ENCODE data around the gene NCOA4.
"Not testable (repeated sequence)": the region's sequence is repeated elsewhere in the genome, so short reads cannot be mapped to it uniquely, and the experiment has no call there.

The NCOA4 gene

DNA sequence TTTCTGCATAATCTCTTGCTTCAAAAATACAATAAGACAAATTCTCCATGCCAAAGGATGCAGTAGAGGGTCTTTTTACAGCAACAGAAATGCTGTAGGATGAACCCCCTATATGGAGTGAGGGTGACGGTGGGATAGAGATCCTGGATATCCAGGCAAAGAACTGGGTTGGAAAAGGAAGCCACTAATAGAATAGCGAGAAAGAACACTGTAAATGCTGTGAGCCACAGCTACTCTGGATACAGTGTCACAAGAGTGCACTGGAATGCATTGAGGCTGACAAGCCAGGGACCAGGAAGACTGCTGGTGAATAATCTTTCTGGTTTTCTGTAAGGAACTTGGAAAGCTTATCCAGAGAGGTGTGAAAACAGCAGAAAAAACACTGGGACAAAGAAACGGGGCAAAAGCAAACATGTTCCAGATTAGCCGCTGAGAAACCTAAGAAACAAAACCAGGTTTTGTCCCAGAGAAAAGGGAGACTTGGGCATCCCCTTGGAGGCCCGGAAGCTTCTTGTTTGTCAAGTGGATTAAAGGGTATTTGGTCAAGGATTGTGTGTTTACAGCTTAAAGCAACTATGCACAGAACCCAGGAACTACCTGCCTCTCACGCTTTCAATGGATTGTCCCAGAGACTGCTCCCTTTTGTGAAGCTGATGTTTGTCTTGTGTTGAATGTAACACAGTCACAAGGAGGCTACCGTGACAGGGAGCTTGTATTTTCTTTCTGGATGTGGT is 21.8 kb upstream of the NCOA4 start:
- no peak for DNase-seq

DNA sequence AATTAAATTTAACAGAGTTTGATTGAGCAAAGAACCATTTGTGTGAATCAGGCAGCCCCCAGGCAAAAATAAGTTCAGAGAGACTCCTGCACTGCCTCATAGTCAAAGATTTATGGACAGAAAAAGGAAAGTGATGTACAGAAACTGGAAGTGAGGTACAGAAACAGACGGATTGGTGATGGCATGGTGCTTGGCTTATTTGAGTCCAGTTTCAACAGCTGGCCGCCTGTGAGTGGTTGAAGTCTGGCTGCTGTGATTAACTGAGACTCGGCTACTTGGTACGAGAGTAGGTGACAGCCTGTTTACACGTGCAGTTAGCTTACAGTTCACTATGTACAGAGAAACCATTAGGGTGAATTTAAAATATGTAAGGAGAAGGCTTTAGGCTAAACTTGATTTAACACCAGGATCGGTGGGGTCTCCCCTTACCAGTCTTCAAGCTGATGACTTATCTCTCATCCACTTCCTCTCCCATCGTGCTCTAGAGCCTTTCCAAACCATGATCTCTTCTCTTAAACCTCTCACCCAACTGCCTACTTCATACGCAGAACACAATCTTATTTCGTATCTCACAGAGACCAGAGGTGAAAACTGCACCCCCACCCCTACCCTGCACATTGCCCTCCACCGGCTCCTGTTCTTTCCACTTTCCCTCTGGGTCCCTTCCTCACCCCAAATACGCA is 20.7 kb upstream of the NCOA4 start:
- no peak for DNase-seq

GRCh38 chr10:46049497-46049831 is 19.0 kb upstream of the NCOA4 start:
- not testable (repeated sequence) for DNase-seq

- DNase-seq: no peak
These were observed 17.7 kb upstream of the NCOA4 start for GRCh38 chr10:46048152-46048551.

- DNase-seq: no peak
These were observed 15.8 kb upstream of the NCOA4 start, which contains the start of gene MSMB for GRCh38 chr10:46046261-46046660. MSMB (minus strand) TSS chr10:46046269; CDS start chr10:46046237, 32 bp downstream.

DNA sequence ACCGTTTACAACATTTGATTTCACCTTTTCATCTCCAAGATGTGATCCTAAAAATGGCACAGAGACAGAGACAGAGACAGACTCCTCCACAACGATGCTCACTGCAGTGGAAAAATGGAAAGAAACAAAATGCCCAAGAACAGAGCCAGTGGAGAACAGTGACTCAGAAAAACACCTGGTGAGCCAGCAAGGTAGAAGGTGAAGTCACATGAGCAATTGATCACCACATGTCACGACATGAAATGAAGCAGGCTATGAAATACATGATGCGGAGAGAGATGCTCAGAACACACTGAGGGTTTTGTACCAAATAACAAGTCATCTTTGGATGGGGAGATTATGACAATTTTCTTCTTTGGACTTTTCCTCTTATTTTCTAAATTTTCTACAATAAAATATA is 12.1 kb upstream of the NCOA4 start:
- DNase-seq: no peak

GRCh38 chr10:46040004-46040403 is 9.6 kb upstream of the NCOA4 start:
- no peak for DNase-seq

DNA sequence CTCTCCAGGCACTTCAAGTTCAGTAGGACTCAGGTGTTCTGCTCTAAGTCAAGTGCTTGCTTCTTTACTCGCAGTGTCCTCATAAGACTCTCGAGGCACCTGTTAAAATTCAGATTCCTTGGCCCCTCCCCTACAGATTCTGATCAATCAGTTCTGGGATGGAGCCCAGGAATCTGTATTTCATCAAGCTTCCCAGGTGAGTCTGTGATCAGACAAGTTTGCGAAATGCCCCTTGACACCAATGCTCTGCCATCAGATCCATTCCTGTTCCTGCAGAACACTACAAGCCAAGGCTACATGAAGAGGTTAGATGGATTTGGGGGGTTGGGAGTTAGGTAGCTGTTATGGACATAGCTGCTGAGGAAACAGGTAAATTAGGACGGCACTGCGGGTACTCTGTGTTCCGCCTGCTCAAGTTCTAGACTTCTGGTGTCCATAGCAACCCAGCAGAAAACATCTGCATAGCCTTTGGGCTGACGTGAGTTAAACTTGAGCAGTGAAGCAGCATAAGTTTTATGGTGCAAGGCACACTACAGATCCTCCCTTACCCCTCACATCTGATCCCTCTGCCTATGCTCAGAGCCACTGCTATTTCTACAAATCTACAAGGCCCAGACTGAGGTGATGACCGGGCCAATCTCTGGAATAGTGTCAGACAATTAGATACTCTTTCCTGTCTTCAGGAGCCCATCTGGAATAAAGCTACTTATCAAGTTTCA is 6.8 kb upstream of the NCOA4 start:
- DNase-seq: no peak

GRCh38 chr10:46035923-46036849 is 5.8 kb upstream of the NCOA4 start:
- DNase-seq: no peak

DNA sequence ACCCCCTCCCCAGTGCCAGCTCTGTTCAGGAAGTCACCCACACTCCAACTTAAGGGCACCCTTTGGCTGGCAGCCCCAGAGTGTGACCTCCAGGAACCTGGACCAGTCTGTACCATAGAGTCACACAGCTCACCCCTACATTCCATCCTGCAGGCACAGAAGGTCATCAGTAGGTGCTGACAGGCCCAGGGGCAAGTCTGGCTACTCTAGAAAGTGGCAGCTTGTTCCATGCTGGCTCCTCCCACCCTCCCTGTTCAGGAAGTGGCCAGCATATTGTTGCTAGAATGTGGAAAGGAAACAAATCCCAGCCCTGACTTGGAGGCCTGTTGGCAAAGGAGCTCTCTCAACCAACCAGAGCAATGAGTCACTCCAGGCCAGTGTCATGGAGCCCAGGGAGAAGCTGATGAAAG is 3.2 kb upstream of the NCOA4 start:
- no peak for DNase-seq

DNA sequence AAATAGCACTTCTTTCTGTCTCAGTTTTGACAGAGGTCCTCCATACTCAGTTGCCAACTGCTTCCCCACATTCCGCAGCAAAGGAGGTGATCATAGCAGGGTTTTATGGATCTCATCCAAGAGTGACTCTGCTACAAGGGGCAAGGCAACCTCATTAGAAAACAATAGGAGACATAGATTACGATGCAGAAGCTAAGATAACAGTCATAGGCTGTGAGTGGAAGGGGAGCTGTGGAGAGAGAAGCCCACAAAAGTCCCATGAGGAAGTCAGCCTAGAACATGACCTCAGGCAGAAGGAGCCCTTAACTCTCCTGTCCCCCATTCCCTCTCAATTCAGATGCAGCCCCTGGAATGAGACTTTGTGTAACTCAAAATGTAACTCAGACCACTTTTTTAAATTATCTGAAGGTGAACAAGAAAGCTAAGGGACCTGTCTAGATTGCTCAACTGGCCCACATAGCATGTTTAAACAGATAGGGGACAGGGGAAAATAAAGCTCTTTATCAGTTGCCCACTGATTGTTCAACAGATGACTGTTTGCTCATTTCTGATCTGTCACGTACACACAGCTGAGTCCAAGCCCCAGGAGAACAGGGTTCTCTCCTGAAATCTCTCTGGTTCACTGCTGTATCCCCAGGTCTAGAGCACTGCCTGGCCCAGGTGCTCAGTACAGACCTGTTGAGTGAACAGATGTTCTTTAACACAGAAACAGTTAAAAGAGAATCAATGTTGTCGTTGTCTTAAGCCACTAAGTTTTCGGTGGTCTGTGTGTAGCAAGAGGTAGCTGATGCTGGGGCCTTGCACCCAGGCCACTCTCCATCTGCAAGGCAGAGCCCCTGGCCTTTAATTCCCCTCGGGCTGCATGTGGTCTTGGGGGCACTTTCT is 1.5 kb upstream of the NCOA4 start:
- DNase-seq: no peak

DNA sequence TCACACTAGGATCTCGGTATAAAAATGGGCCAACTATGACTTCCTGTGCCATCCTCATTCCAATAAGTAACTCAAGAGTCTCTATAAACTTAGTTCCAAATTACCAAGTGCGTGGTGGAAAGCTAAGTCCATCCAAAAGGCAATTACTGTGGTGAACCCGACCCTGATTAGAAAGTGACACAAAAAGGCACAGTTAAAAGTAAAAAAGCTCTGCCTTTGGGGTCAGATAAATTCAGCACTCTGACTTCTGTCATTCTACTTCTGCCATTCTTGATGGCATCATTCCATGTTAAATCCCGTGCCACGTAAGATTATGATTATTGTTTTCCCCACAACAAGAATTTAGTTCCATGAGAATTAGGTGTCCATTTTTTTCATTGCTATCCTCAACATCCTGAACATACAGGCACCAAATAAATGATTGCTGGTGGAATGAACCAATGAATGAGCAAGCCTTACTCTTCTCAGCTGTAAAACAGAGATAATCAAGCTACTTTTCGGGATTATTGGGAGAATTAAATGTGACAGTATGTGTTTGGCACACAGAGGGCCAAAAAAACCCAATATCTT is 877 bp downstream of the NCOA4 start:
- no peak for DNase-seq

DNA sequence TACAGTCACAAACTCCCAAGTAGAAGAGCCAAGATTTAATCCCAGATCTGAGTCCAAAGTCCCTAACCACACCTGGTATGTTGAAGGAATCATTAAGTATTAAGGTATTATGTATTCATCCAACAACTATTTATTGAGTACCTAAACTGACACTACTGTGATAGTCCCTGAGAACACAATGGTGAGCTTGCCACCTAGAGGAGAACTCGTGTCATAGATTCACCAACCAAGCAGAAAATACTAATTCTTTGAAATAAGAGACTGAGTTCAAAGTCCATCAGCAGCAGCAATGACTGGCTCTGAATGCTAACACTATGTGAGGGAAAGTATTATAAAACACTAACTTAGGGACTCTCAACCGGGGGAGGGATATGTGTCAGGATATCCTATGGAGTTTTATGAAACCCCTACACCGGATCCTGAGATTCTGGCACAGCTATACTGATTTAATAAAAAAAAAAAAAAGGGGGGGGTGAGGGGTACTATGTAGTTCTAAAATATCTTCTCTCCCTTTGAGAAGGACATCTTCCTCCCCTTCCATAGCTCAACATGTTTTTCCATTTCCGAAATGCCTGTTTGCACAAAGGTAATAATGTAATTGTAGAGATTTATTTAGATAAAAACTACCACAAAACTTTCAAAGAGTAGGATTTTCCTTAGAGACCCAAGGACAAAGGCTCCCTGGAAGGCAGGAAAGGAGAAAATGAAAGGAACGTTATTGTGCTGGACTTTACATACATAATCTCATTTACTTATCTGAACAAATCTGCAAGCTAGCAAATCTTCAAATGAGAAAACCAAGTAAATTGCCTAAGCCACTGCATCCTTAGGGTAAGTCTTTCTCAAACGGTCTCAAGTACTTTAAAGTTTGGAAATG is 1.6 kb downstream of the NCOA4 start:
- no peak for DNase-seq

DNA sequence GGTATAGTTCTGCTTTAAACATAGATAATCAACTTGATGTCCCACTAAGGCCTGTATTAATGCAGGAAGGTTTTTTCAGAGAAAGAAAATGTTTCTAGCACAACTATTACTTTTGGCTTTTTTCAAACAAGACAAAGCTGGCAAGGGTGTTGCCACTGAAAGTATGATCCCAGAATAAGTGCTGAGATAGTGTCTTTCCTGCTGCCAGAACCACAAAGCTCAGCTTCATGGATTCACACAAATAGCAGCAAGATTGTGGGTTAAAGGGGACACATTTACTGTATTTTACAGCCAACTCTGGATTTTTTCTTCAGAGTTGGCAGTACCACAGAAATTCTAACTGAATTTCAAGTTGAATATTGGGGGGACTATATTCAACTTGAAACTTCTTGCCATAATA is 4.3 kb downstream of the NCOA4 start:
- DNase-seq: no peak

DNA sequence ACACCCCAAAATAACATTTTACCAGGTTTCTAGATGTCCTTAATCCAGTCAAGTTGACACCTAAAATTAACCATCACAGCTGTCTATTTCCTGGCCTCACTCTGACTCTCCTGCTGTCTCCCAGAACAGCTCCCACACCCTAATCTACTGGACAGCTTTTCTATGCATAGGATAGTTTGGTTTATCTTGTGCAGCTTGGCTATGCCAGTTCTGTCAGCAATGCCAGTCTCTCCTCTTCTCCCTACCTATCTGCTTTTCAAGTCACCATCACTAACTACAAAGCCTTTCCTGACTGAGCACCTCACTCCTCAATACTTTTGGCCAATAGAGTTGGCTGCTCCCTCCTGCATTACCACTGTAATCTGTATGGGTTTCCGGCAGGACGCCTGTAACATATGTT is 5.0 kb downstream of the NCOA4 start:
- no peak for DNase-seq

GRCh38 chr10:46024948-46025347 is 5.5 kb downstream of the NCOA4 start:
- DNase-seq: no peak

DNA sequence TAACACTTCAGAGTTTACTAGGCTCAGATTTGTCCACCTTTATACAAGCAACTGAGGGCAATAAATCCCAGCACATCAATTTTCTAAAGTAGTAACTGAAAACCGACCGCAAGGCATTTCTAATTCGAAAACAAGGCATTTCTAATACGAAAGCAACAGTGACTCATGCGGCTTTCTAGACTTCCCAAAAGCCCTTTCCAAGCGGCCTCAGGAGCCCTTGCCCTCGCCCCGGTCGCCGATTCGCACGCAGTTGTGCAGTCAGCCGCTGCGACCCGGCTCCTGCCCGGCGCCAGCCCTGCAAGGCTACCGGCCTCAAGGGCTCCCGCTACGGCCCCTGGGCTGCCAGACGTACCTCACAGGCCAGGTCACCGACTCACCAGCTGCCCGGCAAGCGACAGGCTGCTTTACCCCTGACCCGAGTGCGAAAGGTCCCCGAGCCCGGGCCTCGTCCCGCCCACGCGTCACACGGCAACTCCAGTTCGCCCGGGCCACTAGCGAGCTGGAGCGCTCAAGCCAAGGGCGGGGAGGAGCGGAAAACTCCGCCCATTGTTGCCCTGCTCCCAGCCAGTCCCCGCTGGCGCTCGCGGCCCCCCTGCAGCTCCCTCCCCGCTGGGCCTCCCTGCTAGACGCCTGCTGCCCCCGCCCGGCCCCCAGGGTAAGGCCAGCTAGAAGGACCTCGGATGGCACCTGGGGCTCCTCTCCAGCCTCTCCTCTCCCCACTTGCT is 7.3 kb downstream of the NCOA4 start:
- DNase-seq: peak; percentile 87

DNA sequence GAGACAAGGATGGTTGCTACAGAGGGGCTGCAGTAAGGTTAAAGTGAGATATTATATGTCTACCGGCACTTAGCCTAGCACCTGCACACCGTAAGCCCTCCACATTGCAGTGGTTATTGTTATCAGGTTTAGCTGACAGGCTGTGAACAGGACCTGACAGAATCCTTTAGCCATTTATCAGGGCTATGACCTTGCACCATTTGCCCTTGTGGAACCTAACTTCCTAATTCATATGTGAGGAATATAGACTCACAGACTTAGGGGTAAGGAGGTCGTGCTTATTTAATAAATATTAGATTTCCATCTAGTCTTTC is 10.1 kb downstream of the NCOA4 start:
- no peak for DNase-seq

DNA sequence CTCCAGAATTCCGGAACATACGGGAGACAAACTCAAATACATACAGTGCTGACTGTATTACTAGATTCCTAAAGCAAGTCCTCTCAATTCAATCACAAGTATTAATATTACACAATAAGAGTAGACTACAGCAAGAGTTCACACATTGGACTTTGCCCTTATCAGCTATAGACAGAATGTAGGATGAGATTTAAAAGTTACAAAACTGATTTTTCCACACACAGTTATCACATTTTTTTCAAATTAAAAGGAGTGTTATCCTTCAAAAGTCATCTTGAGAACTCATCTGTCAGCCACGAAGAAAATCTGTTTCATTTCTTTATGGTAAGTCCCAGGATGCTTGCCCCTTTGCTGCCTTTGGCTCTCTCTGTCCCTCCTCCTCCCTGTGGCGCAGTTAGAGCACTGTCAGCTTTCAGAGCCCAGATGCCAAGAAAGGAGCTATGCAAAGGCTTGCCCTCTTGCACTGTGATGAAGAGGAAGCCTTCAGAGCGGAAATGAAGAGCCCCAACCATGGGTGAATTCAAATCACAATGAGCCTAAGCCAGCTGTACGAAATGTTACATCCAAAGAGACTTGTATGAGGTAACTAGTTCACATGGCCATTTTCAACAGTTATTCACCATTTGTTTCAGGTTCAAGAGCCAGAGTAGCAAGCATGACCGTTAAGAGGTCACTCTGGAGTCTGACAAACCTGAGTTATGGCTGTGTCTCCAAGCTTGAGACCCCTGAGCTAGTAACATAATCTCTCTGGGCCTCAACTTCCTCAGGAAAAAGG is 10.7 kb downstream of the NCOA4 start:
- no peak for DNase-seq

Measured in retina (tissue), 1 donor.